Astrocyte (in vitro differentiated cells and primary cell): ENCODE measurements around the gene SLC9A9. TPM values are rescaled to one million over a fixed set of nuclear protein-coding genes. Genes with fewer than 3 reads are reported as not detected.

Experiments used
- DNase-seq: peaks from one replicate; pipeline ENCODE4 v3.0.0-alpha.2; 2010; ENCODE audit warnings: low read depth
- FAIRE-seq: peaks from 2 replicates; lab custom pipeline; 2011; peaks lifted over from hg19 to GRCh38; lab: Jason Lieb, UNC
- H2AFZ ChIP-seq: 2 replicates; pipeline ENCODE4 v1.6.0; 2012; ENCODE audit warnings: low read depth, low read length, inconsistent platforms
- H3K27ac ChIP-seq: 2 replicates; pipeline ENCODE4 v1.5.1; 2011; ENCODE audit warnings: low read depth, low read length, inconsistent platforms
- H3K27me3 ChIP-seq: 2 replicates; pipeline ENCODE4 v1.6.0; 2011; ENCODE audit warnings: low read length, inconsistent platforms; ENCODE audit not compliant: insufficient read depth
- H3K36me3 ChIP-seq: 2 replicates; pipeline ENCODE4 v1.5.1; 2011; ENCODE audit warnings: low read length, inconsistent platforms; ENCODE audit not compliant: insufficient read depth
- H3K4me1 ChIP-seq: 2 replicates; pipeline ENCODE4 v1.5.1; 2011; ENCODE audit warnings: low read length, inconsistent platforms; ENCODE audit not compliant: insufficient read depth
- H3K4me2 ChIP-seq: 2 replicates; pipeline ENCODE4 v1.6.0; 2012; ENCODE audit warnings: low read length, inconsistent platforms
- H3K4me3 ChIP-seq: 2 replicates; pipeline ENCODE4 v1.5.1; 2011; ENCODE audit warnings: low read depth, mild to moderate bottlenecking, low read length, inconsistent platforms; ENCODE audit not compliant: insufficient read depth
- H3K79me2 ChIP-seq: 2 replicates; pipeline ENCODE4 v1.6.0; 2012; ENCODE audit warnings: mild to moderate bottlenecking, low read length, inconsistent platforms; ENCODE audit not compliant: insufficient read depth
- H3K9ac ChIP-seq: 2 replicates; pipeline ENCODE4 v1.6.0; 2012; ENCODE audit warnings: mild to moderate bottlenecking, low read length, inconsistent platforms
- H3K9me3 ChIP-seq: 2 replicates; pipeline ENCODE4 v1.5.1; 2012; ENCODE audit warnings: low read depth, mild to moderate bottlenecking, low read length, inconsistent platforms; ENCODE audit not compliant: insufficient read depth
- H4K20me1 ChIP-seq: 2 replicates; pipeline ENCODE4 v1.6.0; 2012; ENCODE audit warnings: low read length, inconsistent platforms; ENCODE audit not compliant: insufficient read depth
- H3K27ac Mint-ChIP-seq: one replicate; pipeline ENCODE4 v1.8.0; 2021; ENCODE audit warnings: mild to moderate bottlenecking, mixed read lengths; ENCODE audit not compliant: unreplicated experiment
- H3K27me3 Mint-ChIP-seq: one replicate; pipeline ENCODE4 v1.8.0; 2021; ENCODE audit warnings: low read depth, mixed read lengths; ENCODE audit not compliant: unreplicated experiment
- H3K36me3 Mint-ChIP-seq: one replicate; pipeline ENCODE4 v1.8.0; 2021; ENCODE audit warnings: low read depth, mixed read lengths; ENCODE audit not compliant: unreplicated experiment
- H3K4me1 Mint-ChIP-seq: one replicate; pipeline ENCODE4 v1.8.0; 2021; ENCODE audit warnings: low read depth, mixed read lengths; ENCODE audit not compliant: unreplicated experiment
- H3K4me3 Mint-ChIP-seq: one replicate; pipeline ENCODE4 v1.8.0; 2021; ENCODE audit warnings: mild to moderate bottlenecking, moderate library complexity, mixed read lengths; ENCODE audit not compliant: unreplicated experiment
- H3K9me3 Mint-ChIP-seq: one replicate; pipeline ENCODE4 v1.8.0; 2021; ENCODE audit warnings: mild to moderate bottlenecking, mixed read lengths; ENCODE audit not compliant: unreplicated experiment
- EZH2 ChIP-seq: IDR thresholded peaks from 2 replicates; pipeline ENCODE4 v1.6.1; 2012; ENCODE audit warnings: mild to moderate bottlenecking, low read length, inconsistent platforms; ENCODE audit not compliant: insufficient read depth
- total RNA-seq: library from RNA; stranded (reverse); gene quantifications from 2 replicates; pipeline ENCODE4 v1.2.1, GENCODE V29; 2021
- TF ChIP-seq, protein P1 (sequence below): IDR thresholded peaks from 2 replicates; pipeline ENCODE4 v1.5.1; 2011; ENCODE audit warnings: low read depth, mild to moderate bottlenecking, inconsistent platforms, low read length, moderate library complexity; ENCODE audit not compliant: insufficient read depth

Gene SLC9A9
- total RNA-seq, 1 donor from 2014 or later: 1.5 TPM

DNA sequence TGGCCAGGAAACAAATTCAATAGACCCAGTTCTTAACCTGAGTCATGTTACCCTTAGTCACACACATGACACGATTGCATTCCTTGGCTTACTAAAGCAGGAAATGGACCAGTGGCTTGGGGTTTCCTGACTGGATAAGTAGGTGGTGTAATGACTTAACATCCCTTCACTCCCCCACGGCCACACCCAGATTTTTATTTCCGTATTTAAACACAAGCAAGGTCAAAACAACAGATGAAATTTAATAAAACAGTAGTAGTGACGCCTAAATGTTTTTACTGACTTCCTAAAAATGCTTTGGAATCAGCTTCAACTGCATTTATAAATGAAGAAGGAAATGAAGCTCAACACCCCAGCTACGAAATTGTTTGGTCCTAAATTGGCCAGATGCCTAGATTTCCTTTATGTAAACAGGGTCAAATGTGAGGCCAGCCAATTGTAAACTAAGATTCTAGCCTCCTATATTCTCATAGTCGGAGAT is 404.4 kb downstream of the SLC9A9 start:
- FAIRE-seq (peak; percentile 97), DNase-seq (peak; percentile 99)
- H4K20me1 ChIP-seq: no peaks in the 10 kb centered on the region
- Mint-ChIP-seq H3K27ac (peak overlapping the region; percentile 63), H3K4me1 (peaks cover 28% of the 10 kb centered on the region), H3K36me3 (no peaks in the 10 kb centered on the region), H3K4me3 (no peak overlapping the region), H3K27me3 (peaks cover 4% of the 10 kb centered on the region), H3K9me3 (peaks cover 5% of the 10 kb centered on the region)
- H3K9me3 ChIP-seq: no peaks in the 10 kb centered on the region
- H3K4me3 ChIP-seq: peak overlapping the region; percentile 19
- H2AFZ ChIP-seq: peak overlapping the region; percentile 57
- peaks cover 25% of the 10 kb centered on the region for H3K4me1 ChIP-seq
- H3K9ac ChIP-seq: peak overlapping the region; percentile 19
- no peaks in the 10 kb centered on the region for H3K36me3 ChIP-seq
- no peaks in the 10 kb centered on the region for H3K79me2 ChIP-seq
- H3K4me2 ChIP-seq: peak overlapping the region; percentile 51
- H3K27me3 ChIP-seq: no peaks in the 10 kb centered on the region
- no peak for TF ChIP-seq EZH2
- TF ChIP-seq, protein P1, sequence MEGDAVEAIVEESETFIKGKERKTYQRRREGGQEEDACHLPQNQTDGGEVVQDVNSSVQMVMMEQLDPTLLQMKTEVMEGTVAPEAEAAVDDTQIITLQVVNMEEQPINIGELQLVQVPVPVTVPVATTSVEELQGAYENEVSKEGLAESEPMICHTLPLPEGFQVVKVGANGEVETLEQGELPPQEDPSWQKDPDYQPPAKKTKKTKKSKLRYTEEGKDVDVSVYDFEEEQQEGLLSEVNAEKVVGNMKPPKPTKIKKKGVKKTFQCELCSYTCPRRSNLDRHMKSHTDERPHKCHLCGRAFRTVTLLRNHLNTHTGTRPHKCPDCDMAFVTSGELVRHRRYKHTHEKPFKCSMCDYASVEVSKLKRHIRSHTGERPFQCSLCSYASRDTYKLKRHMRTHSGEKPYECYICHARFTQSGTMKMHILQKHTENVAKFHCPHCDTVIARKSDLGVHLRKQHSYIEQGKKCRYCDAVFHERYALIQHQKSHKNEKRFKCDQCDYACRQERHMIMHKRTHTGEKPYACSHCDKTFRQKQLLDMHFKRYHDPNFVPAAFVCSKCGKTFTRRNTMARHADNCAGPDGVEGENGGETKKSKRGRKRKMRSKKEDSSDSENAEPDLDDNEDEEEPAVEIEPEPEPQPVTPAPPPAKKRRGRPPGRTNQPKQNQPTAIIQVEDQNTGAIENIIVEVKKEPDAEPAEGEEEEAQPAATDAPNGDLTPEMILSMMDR: no peak
- H3K27ac ChIP-seq: peak overlapping the region; percentile 69

DNA sequence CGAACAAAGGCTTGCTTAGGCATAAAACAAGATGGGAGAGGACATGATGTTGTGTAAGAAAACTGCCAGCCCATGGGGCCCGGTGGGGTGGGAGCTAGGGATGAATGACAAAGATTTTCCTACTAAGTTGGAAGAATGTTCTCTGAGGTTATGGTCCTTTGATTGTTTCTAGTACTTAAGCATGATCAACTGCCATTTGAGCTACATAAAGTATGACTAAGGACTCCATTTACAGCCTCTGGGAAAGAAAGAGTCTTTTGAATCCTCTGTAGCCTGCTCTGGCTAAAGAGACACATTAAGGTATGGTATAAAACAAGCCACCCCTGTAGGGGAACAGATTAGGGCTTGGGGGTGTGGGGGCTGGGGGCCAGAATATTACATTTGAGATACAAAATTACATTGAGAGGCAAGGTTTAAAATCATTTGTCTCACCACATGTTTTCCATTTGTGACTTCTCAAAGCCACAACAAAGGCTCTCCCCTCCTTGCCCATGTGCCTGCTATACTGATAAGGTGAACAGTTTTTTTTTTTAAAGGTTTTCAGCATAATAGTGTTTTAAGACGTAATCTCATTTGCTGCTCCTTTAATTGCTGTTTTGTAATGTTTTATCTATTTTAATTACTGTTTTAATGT is 405.3 kb downstream of the SLC9A9 start:
- Histone ChIP-seq H3K4me3 (no peak overlapping the region), H3K79me2 (no peaks in the 10 kb centered on the region), H3K4me1 (peaks cover 25% of the 10 kb centered on the region), H3K9ac (peak overlapping the region; percentile 14), H4K20me1 (no peaks in the 10 kb centered on the region), H3K36me3 (no peaks in the 10 kb centered on the region), H3K27ac (peak overlapping the region; percentile 69), H3K9me3 (no peaks in the 10 kb centered on the region), H3K27me3 (no peaks in the 10 kb centered on the region), H3K4me2 (peak overlapping the region; percentile 51), H2AFZ (no peak overlapping the region)
- no peak overlapping the region for H3K4me3 Mint-ChIP-seq
- H3K9me3 Mint-ChIP-seq: peaks cover 5% of the 10 kb centered on the region
- H3K27ac Mint-ChIP-seq: peak overlapping the region; percentile 73
- H3K27me3 Mint-ChIP-seq: peaks cover 6% of the 10 kb centered on the region
- no peaks in the 10 kb centered on the region for H3K36me3 Mint-ChIP-seq
- DNase-seq (peak; percentile 45), FAIRE-seq (no peak)
- H3K4me1 Mint-ChIP-seq: peaks cover 28% of the 10 kb centered on the region
- TF ChIP-seq, protein P1: no peak
- TF ChIP-seq EZH2: no peak
